HepG2 (cell line): ENCODE measurements around the gene NGRN. TPM values are rescaled to one million over a fixed set of nuclear protein-coding genes. Genes with fewer than 3 reads are reported as not detected.

Experiments
- ATF1 ChIP-seq: IDR thresholded peaks from 2 replicates; pipeline ENCODE4 v1.6.1; 2016; ENCODE audit warnings: mild to moderate bottlenecking, control low read depth
- CBX5 ChIP-seq: sonication (generic); formaldehyde crosslinking; IDR thresholded peaks from 2 replicates; pipeline ENCODE4 v1.4.0; 2020; ENCODE audit warnings: missing genetic modification reagents, borderline replicate concordance
- GABPA ChIP-seq, 2 experiments: IDR thresholded peaks; 2 replicates each; pipeline ENCODE4 v1.6.1; 2011 to 2016; ENCODE audit warnings: low read depth in 2 of 2, low read length in 1 of 2, missing biosample characterization in 1 of 2, missing genetic modification characterization in 1 of 2
- LCORL ChIP-seq, 2 experiments: fragments of 450-650 bp in 1 of 2; sonication (generic) in 1 of 2; formaldehyde crosslinking in 1 of 2; IDR thresholded peaks; 2 replicates each; pipeline versions ENCODE4 v1.5.0 to v1.6.1; 2017 to 2020; ENCODE audit warnings: antibody characterized with exemption in 1 of 2, missing genetic modification reagents in 1 of 2
- PAWR ChIP-seq: sonication (generic); formaldehyde crosslinking; IDR thresholded peaks from 2 replicates; pipeline ENCODE4 v1.4.0; 2020; ENCODE audit warnings: missing genetic modification reagents, mild to moderate bottlenecking, borderline replicate concordance
- REPIN1 ChIP-seq: sonication (generic); formaldehyde crosslinking; IDR thresholded peaks from 2 replicates; pipeline ENCODE4 v1.8.0; 2022; ENCODE audit warnings: missing genetic modification reagents, low read depth, mild to moderate bottlenecking, borderline replicate concordance
- TAF15 ChIP-seq: fragments of 200-400 bp; formaldehyde crosslinking; IDR thresholded peaks from one replicate; pipeline ENCODE4 v1.6.1; 2018; ENCODE audit warnings: mild to moderate bottlenecking, low read depth, low read length; ENCODE audit not compliant: poor library complexity, severe bottlenecking
- XBP1 ChIP-seq: sonication (generic); formaldehyde crosslinking; IDR thresholded peaks from 2 replicates; pipeline ENCODE4 v1.5.0; 2020; ENCODE audit warnings: missing genetic modification reagents
- YY1 ChIP-seq: IDR thresholded peaks from 2 replicates; pipeline ENCODE4 v1.6.1; 2011; ENCODE audit warnings: low read length, low read depth, moderate library complexity, mild to moderate bottlenecking; ENCODE audit not compliant: insufficient read depth, insufficient replicate concordance
- ZKSCAN1 ChIP-seq: fragments of 150-350 bp; IDR thresholded peaks from 2 replicates; pipeline ENCODE4 v1.6.1; 2014; ENCODE audit warnings: low read length
- ZNF510 ChIP-seq: sonication (generic); formaldehyde crosslinking; IDR thresholded peaks from 2 replicates; pipeline ENCODE4 v1.4.0; 2020; ENCODE audit warnings: low read depth, mild to moderate bottlenecking, missing genetic modification reagents
- ZNF766 ChIP-seq: sonication (generic); formaldehyde crosslinking; IDR thresholded peaks from 2 replicates; pipeline ENCODE4 v1.5.0; 2020; ENCODE audit warnings: missing genetic modification reagents, borderline replicate concordance
- polyA plus RNA-seq, 8 experiments: library from polyadenylated mRNA; depleted of rRNA in 3 of 8; stranded (reverse) in 7 of 8; unstranded in 1 of 8; fragments of >200 nt; fragmentation: Illumina TruSeq in 4 of 8; extraction: Trizol in 4 of 8; gene quantifications; 2 replicates each; pipeline versions ENCODE4 v1.2.1 to v1.2.3, GENCODE V29; 2011 to 2016; ENCODE audit warnings: low read depth in 4 of 8, missing spikeins in 1 of 8, mixed read lengths in 1 of 8; ENCODE audit not compliant: insufficient read depth in 1 of 8
- total RNA-seq, 5 experiments: library from RNA; depleted of rRNA; stranded (reverse); fragments of >200 nt; fragmentation: Illumina TruSeq; extraction: Trizol; gene quantifications; 2 replicates each; pipeline ENCODE4 v1.2.3, GENCODE V29; 2016; ENCODE audit warnings: low read depth in 1 of 5
- TF ChIP-seq, protein P1 (sequence below), 2 experiments: fragments of 450-650 bp in 1 of 2; sonication (generic) in 1 of 2; formaldehyde crosslinking in 1 of 2; IDR thresholded peaks; 2 replicates each; pipeline versions ENCODE4 v1.6.1 to v1.8.0; 2016 to 2022; ENCODE audit warnings: antibody characterized with exemption in 1 of 2, mild to moderate bottlenecking in 1 of 2, missing genetic modification reagents in 1 of 2
- TF ChIP-seq, protein P2 (sequence below): sonication (generic); formaldehyde crosslinking; IDR thresholded peaks from 2 replicates; pipeline ENCODE4 v1.5.1; 2020; ENCODE audit warnings: missing genetic modification reagents, mild to moderate bottlenecking, borderline replicate concordance
- TF ChIP-seq, protein P3 (sequence below): sonication (generic); formaldehyde crosslinking; IDR thresholded peaks from 2 replicates; pipeline ENCODE4 v1.4.0; 2020; ENCODE audit warnings: missing genetic modification reagents, borderline replicate concordance

The NGRN gene
- total and polyA plus RNA-seq, 2 of the 13 experiments (the other 11 are each of a cell fraction or from before 2014, with no cell fraction given): 39.8 to 63.7 TPM

DNA sequence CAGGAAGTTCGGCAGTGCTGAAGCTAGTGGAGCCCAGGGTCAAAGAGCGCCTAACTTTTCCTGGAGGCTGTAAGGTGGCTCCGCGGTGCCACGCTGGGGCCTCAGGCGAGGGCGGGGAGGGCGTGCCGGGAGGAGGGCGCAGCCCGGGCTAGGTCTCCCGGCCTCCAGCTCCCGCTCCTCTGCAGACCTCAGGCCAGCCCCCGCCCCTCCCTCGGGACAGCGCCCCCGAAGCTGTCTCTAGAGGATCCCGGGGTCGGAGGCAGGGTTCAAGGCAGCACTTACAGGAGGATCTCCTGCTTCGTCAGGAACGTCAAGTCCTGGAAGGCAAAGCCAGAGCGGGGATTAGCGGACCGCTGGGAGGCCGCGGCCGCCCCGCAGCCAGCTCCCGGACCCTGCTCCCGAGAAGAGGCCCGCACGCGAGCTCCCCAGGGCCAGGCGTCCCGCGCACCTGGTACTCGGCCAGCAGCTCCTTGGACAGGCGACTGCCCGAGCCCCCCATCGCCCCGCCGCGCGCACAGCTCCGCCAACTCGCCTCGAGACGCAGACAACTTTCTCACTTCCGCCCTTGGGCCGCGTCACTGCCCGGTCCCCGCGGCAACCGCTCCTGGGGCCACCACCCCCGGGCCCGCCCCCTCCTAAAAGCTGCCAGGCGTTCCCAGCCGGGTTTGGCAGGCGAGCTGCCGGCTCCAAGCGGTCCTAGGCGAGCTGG, 31.9 kb upstream of the NGRN start, which contains the start of gene CIB1 (continued):
- TF ChIP-seq, protein P1, sequence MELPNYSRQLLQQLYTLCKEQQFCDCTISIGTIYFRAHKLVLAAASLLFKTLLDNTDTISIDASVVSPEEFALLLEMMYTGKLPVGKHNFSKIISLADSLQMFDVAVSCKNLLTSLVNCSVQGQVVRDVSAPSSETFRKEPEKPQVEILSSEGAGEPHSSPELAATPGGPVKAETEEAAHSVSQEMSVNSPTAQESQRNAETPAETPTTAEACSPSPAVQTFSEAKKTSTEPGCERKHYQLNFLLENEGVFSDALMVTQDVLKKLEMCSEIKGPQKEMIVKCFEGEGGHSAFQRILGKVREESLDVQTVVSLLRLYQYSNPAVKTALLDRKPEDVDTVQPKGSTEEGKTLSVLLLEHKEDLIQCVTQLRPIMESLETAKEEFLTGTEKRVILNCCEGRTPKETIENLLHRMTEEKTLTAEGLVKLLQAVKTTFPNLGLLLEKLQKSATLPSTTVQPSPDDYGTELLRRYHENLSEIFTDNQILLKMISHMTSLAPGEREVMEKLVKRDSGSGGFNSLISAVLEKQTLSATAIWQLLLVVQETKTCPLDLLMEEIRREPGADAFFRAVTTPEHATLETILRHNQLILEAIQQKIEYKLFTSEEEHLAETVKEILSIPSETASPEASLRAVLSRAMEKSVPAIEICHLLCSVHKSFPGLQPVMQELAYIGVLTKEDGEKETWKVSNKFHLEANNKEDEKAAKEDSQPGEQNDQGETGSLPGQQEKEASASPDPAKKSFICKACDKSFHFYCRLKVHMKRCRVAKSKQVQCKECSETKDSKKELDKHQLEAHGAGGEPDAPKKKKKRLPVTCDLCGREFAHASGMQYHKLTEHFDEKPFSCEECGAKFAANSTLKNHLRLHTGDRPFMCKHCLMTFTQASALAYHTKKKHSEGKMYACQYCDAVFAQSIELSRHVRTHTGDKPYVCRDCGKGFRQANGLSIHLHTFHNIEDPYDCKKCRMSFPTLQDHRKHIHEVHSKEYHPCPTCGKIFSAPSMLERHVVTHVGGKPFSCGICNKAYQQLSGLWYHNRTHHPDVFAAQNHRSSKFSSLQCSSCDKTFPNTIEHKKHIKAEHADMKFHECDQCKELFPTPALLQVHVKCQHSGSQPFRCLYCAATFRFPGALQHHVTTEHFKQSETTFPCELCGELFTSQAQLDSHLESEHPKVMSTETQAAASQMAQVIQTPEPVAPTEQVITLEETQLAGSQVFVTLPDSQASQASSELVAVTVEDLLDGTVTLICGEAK (IDR thresholded peaks at IDR 0.05): no peak
- TF ChIP-seq, protein P1 (CRISPR knock-in tag; IDR thresholded peaks at IDR 0.05): peak; percentile 35; the same call in 1 of the 2 replicates
- TF ChIP-seq GABPA (IDR thresholded peaks at IDR 0.05; ENCODE audit: low read depth, low read length) (no peak), GABPA (CRISPR knock-in tag; IDR thresholded peaks at IDR 0.05; ENCODE audit: low read depth) (peak; percentile 63), ZNF766 (CRISPR knock-in tag) (no peak), REPIN1 (CRISPR knock-in tag) (no peak), XBP1 (CRISPR knock-in tag) (no peak), ZNF510 (0 out of 2 replicates have a peak, but pooled peaks have one; percentile 36), YY1 (peak; percentile 37), CBX5 (CRISPR knock-in tag) (peak; percentile 22; the same call in 1 of the 2 replicates), LCORL (IDR thresholded peaks at IDR 0.05) (no peak), LCORL (CRISPR knock-in tag; IDR thresholded peaks at IDR 0.05) (peak; percentile 59; the same call in 1 of the 2 replicates), TAF15 (peak; percentile 31), PAWR (CRISPR knock-in tag) (no peak), ZKSCAN1 (no peak), ATF1 (no peak)
- TF ChIP-seq, protein P2, sequence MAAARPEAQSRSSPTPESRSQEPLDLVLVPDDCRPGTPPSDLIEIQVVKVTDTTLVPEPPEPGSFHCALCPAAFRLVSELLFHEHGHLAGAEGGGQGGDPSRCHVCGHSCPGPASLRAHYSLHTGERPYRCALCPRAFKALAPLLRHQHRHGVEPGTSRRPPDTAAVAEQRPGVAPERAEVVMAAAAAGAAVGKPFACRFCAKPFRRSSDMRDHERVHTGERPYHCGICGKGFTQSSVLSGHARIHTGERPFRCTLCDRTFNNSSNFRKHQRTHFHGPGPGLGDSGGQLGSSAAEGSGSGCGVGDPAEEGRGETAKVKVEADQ (CRISPR knock-in tag): peak; percentile 63
- TF ChIP-seq, protein P3, sequence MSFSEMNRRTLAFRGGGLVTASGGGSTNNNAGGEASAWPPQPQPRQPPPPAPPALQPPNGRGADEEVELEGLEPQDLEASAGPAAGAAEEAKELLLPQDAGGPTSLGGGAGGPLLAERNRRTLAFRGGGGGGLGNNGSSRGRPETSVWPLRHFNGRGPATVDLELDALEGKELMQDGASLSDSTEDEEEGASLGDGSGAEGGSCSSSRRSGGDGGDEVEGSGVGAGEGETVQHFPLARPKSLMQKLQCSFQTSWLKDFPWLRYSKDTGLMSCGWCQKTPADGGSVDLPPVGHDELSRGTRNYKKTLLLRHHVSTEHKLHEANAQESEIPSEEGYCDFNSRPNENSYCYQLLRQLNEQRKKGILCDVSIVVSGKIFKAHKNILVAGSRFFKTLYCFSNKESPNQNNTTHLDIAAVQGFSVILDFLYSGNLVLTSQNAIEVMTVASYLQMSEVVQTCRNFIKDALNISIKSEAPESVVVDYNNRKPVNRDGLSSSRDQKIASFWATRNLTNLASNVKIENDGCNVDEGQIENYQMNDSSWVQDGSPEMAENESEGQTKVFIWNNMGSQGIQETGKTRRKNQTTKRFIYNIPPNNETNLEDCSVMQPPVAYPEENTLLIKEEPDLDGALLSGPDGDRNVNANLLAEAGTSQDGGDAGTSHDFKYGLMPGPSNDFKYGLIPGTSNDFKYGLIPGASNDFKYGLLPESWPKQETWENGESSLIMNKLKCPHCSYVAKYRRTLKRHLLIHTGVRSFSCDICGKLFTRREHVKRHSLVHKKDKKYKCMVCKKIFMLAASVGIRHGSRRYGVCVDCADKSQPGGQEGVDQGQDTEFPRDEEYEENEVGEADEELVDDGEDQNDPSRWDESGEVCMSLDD (CRISPR knock-in tag): no peak
